ENCODE measurements around the gene DUSP19. TPM values are rescaled to one million over a fixed set of nuclear protein-coding genes. Genes with fewer than 3 reads are reported as not detected.

Gene DUSP19
- total and polyA plus RNA-seq, 4 donors = 0.27 to 2.2 (median 0.68) TPM

GRCh38 chr2:183035954-183036669 is 42.4 kb upstream of the DUSP19 start (continued):
- no peak for TF ChIP-seq HNF4A (conservative IDR thresholded peaks at IDR 0.05)
- TF ChIP-seq EGR1 (IDR thresholded peaks at IDR 0.05; ENCODE audit: low read depth in 2 of 2) = no peak
- TF ChIP-seq ATF3 (IDR thresholded peaks at IDR 0.05) = no peak

- Histone ChIP-seq H3K4me1 (ENCODE audit: control insufficient read depth in 4 of 4, insufficient read depth in 4 of 4, low read length in 3 of 4) (peaks cover 2 to 30% (median 21%) of the 10 kb centered on the region in 4 donors), H3K4me3 (ENCODE audit: low read depth in 1 of 3, low read length in 3 of 3) (peak overlapping the region; percentile 80 to 89 (median 86)), H3K9ac (ENCODE audit: low read depth in 1 of 2, low read length in 2 of 2) (peak overlapping the region; percentile 64 to 94), H3K27me3 (ENCODE audit: control insufficient read depth in 4 of 4, insufficient read depth in 4 of 4, low read length in 3 of 4) (no peaks in the 10 kb centered on the region), H3K9me3 (ENCODE audit: control insufficient read depth in 4 of 4, low read length in 3 of 4) (no peaks in the 10 kb centered on the region), H3K36me3 (ENCODE audit: control insufficient read depth in 4 of 4, insufficient read depth in 3 of 4, low read depth in 1 of 4, low read length in 3 of 4) (no peaks in the 10 kb centered on the region), H3K27ac (ENCODE audit: low read depth in 1 of 2, low read length in 2 of 2) (peak overlapping the region; percentile 97)
- DNase-seq (ENCODE audit: low spot score) = no peak
- TF ChIP-seq EGR1 (IDR thresholded peaks at IDR 0.05; ENCODE audit: low read depth in 2 of 2) (no peak), YY1 (IDR thresholded peaks at IDR 0.05) (peak; percentile 20)
- 5% methylated on average over 4 of the region's 4 CpGs for WGBS
These were observed 41.4 kb upstream of the DUSP19 start for GRCh38 chr2:183037074-183037552.

- H3K4me1 ChIP-seq (ENCODE audit: control insufficient read depth in 4 of 4, insufficient read depth in 4 of 4, low read length in 3 of 4) = peaks cover 2 to 30% (median 20%) of the 10 kb centered on the region in 4 donors
- H3K36me3 ChIP-seq (ENCODE audit: control insufficient read depth in 4 of 4, insufficient read depth in 3 of 4, low read depth in 1 of 4, low read length in 3 of 4) = no peaks in the 10 kb centered on the region
- TF ChIP-seq TAF1 (conservative IDR thresholded peaks at IDR 0.05) = no peak
- no peak for TF ChIP-seq GABPA (IDR thresholded peaks at IDR 0.05 in 1 of 2, conservative IDR thresholded peaks at IDR 0.05 in 1 of 2)
- TF ChIP-seq HNF4A (conservative IDR thresholded peaks at IDR 0.05) = no peak
- no peak for TF ChIP-seq RXRA (IDR thresholded peaks at IDR 0.05)
- no peak for TF ChIP-seq YY1 (IDR thresholded peaks at IDR 0.05)
- no peak for TF ChIP-seq FOXA2 (IDR thresholded peaks at IDR 0.05)
- TF ChIP-seq ATF3 (IDR thresholded peaks at IDR 0.05) = no peak
- no peaks in the 10 kb centered on the region for H3K27me3 ChIP-seq (ENCODE audit: control insufficient read depth in 4 of 4, insufficient read depth in 4 of 4, low read length in 3 of 4)
- H3K4me3 ChIP-seq (ENCODE audit: low read depth in 1 of 3, low read length in 3 of 3) = peak overlapping the region; percentile 80 to 89 (median 86)
- under 1% methylated on average over 91 of the region's 91 CpGs for WGBS
- peak overlapping the region; percentile 64 to 94 for H3K9ac ChIP-seq (ENCODE audit: low read depth in 1 of 2, low read length in 2 of 2)
- no peaks in the 10 kb centered on the region for H3K9me3 ChIP-seq (ENCODE audit: control insufficient read depth in 4 of 4, low read length in 3 of 4)
- H3K27ac ChIP-seq (ENCODE audit: low read depth in 1 of 2, low read length in 2 of 2) = peak overlapping the region; percentile 97
- no peak for DNase-seq (ENCODE audit: low spot score)
These were observed 40.8 kb upstream of the DUSP19 start for GRCh38 chr2:183037553-183038340.

GRCh38 chr2:183038341-183039300 is 39.9 kb upstream of the DUSP19 start, which contains the start of gene NCKAP1:
NCKAP1 (minus strand) TSS chr2:183038457; CDS start chr2:183038099, 358 bp downstream.
- Histone ChIP-seq H3K36me3 (ENCODE audit: control insufficient read depth in 4 of 4, insufficient read depth in 3 of 4, low read depth in 1 of 4, low read length in 3 of 4) (no peaks in the 10 kb centered on the region), H3K9ac (ENCODE audit: low read depth in 1 of 2, low read length in 2 of 2) (peak within 1 kb of the TSS; percentile 64 to 94), H3K27me3 (ENCODE audit: control insufficient read depth in 4 of 4, insufficient read depth in 4 of 4, low read length in 3 of 4) (no peaks in the 10 kb centered on the region), H3K27ac (ENCODE audit: low read depth in 1 of 2, low read length in 2 of 2) (peak within 1 kb of the TSS; percentile 97), H3K9me3 (ENCODE audit: control insufficient read depth in 4 of 4, low read length in 3 of 4) (no peaks in the 10 kb centered on the region), H3K4me3 (ENCODE audit: low read depth in 1 of 3, low read length in 3 of 3) (peak within 1 kb of the TSS; percentile 80 to 89 (median 86)), H3K4me1 (ENCODE audit: control insufficient read depth in 4 of 4, insufficient read depth in 4 of 4, low read length in 3 of 4) (peaks cover 2 to 30% (median 18%) of the 10 kb centered on the region in 4 donors)
- WGBS = under 1% methylated on average over 68 of the region's 68 CpGs
- DNase-seq (ENCODE audit: low spot score) = peak; percentile 96
- TF ChIP-seq YY1 (IDR thresholded peaks at IDR 0.05) (peak; percentile 54), CTCF (IDR thresholded peaks at IDR 0.05; ENCODE audit: low read depth, low read length, missing input control) (peak; percentile 93), REST (IDR thresholded peaks at IDR 0.05) (peak; percentile 29), HNF4G (IDR thresholded peaks at IDR 0.05) (no peak), TAF1 (conservative IDR thresholded peaks at IDR 0.05) (peak; percentile 55)

All from liver (tissue), 9 donors.